Measurements from ENCODE around the gene NCKAP5. TPM values are rescaled to one million over a fixed set of nuclear protein-coding genes. Genes with fewer than 3 reads are reported as not detected.

The NCKAP5 gene
- total RNA-seq, 1 donor from 2014 or later: 8.8 TPM

DNA sequence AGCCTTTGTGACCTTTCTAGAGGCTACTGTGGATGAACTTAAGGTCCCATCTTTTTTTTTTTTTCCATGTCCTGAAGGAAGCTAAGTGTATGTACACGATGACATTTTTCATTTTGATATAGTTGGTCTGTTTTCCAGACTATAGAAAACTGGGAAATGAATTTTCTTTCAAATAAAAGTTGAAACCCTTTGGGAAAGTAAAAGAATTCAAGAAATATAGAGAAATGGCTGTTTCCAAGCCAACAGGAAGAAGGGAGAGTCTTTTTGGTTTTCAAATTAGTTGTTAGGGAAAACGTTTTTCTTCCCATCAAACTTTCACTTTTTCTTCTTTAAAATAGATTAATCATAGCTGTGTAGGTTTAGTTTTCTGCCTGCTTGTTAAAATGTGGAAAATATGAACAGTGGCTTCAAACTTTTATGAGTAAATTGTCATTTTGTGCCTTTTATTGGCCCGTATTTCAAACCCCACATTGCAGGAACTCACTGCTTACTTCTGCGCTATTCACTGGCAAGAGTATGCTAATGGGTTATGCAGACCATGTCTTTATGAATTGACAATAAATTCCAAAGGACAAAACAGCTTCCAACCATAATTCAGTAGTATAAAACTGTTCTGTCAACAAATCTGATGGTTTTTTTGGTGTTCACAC lies 870.6 kb downstream of the NCKAP5 start:
- H3K9me3 ChIP-seq: no peaks in the 10 kb centered on the region
- H3K36me3 ChIP-seq: no peaks in the 10 kb centered on the region
- H3K27me3 ChIP-seq: no peaks in the 10 kb centered on the region
- no peaks in the 10 kb centered on the region for H3K4me1 ChIP-seq
- no peak for DNase-seq (ENCODE audit: extremely low spot score in 2 of 2)
- no peak overlapping the region for H3K27ac ChIP-seq
- H3K4me3 ChIP-seq: no peak overlapping the region
- TF ChIP-seq, protein P1, sequence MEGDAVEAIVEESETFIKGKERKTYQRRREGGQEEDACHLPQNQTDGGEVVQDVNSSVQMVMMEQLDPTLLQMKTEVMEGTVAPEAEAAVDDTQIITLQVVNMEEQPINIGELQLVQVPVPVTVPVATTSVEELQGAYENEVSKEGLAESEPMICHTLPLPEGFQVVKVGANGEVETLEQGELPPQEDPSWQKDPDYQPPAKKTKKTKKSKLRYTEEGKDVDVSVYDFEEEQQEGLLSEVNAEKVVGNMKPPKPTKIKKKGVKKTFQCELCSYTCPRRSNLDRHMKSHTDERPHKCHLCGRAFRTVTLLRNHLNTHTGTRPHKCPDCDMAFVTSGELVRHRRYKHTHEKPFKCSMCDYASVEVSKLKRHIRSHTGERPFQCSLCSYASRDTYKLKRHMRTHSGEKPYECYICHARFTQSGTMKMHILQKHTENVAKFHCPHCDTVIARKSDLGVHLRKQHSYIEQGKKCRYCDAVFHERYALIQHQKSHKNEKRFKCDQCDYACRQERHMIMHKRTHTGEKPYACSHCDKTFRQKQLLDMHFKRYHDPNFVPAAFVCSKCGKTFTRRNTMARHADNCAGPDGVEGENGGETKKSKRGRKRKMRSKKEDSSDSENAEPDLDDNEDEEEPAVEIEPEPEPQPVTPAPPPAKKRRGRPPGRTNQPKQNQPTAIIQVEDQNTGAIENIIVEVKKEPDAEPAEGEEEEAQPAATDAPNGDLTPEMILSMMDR (IDR thresholded peaks at IDR 0.05): no peak
- TF ChIP-seq POLR2A (IDR thresholded peaks at IDR 0.05) (no peak), POLR2AphosphoS5 (IDR thresholded peaks at IDR 0.05; ENCODE audit: insufficient read depth in 1 of 2, low read depth in 1 of 2) (no peak)
- intact Hi-C loops (cut with DNase I): no loop called here

GRCh38 chr2:132692816-132693215 lies 875.4 kb downstream of the NCKAP5 start:
- no peaks in the 10 kb centered on the region for H3K9me3 ChIP-seq
- no peak overlapping the region for H3K4me3 ChIP-seq
- TF ChIP-seq, protein P1 (IDR thresholded peaks at IDR 0.05): no peak
- TF ChIP-seq POLR2A (IDR thresholded peaks at IDR 0.05): no peak
- TF ChIP-seq POLR2AphosphoS5 (IDR thresholded peaks at IDR 0.05; ENCODE audit: insufficient read depth in 1 of 2, low read depth in 1 of 2): no peak
- H3K4me1 ChIP-seq: no peaks in the 10 kb centered on the region
- intact Hi-C loops (cut with DNase I): no loop called here
- no peaks in the 10 kb centered on the region for H3K27me3 ChIP-seq
- H3K36me3 ChIP-seq: no peaks in the 10 kb centered on the region
- no peak overlapping the region for H3K27ac ChIP-seq
- DNase-seq (ENCODE audit: extremely low spot score in 2 of 2): no peak

DNA sequence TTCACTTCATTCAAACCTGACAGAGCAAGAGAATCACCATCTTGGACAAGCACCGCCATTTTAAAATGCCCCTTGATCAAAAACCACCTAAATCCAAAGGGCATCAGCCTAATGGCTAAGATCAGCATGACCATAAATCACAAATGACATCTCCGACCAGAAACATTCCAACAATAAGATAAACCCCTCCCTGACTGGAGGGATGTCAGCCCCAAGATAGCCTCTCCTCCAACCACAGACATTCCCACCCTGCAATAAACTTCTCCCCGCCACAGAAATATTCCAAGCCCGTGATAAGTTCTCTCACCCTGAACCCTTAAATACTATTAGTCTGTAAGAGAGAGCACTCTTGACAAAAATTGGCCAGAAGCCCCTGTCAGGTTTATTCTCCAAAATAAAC lies 876.7 kb downstream of the NCKAP5 start:
- intact Hi-C loops (cut with DNase I): no loop called here
- H3K36me3 ChIP-seq: no peaks in the 10 kb centered on the region
- DNase-seq (ENCODE audit: extremely low spot score in 2 of 2): no peak
- no peak for TF ChIP-seq POLR2AphosphoS5 (IDR thresholded peaks at IDR 0.05; ENCODE audit: insufficient read depth in 1 of 2, low read depth in 1 of 2)
- TF ChIP-seq, protein P1 (IDR thresholded peaks at IDR 0.05): no peak
- no peak for TF ChIP-seq POLR2A (IDR thresholded peaks at IDR 0.05)
- no peaks in the 10 kb centered on the region for H3K4me1 ChIP-seq
- no peak overlapping the region for H3K27ac ChIP-seq
- no peaks in the 10 kb centered on the region for H3K9me3 ChIP-seq
- H3K4me3 ChIP-seq: no peak overlapping the region
- H3K27me3 ChIP-seq: no peaks in the 10 kb centered on the region

DNA sequence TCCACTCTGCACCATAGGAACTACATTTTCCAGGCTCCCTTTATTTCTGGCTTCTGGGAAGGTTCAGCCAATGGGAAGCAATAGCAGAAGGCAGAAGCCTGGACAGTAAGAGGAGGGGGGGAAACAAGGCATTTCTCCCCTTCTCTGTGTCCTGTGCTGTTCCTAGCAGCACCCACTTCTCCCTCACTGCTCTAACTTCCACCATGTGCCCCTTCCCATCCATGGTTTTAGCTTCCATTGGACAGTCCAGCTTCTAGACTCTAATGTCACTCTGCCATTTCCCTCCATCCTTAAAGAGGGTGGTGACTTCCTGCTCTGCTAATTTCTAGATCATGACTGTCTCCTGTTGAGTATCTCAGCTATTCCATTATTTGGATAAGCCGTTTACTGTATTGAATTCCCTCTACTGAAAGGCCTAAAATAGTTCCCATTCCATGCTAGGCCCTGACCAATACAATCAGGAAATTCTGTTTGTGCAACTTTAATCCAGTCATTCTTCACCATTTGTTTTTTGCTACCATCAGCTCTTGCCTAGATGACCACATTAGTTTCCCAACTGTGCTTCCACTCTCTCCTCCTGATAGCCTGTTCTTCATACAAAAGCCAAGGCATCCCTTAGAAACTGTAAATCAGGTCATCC lies 877.5 kb downstream of the NCKAP5 start:
- Histone ChIP-seq H3K27ac (no peak overlapping the region), H3K36me3 (no peaks in the 10 kb centered on the region), H3K4me1 (no peaks in the 10 kb centered on the region), H3K27me3 (no peaks in the 10 kb centered on the region), H3K4me3 (no peak overlapping the region), H3K9me3 (no peaks in the 10 kb centered on the region)
- DNase-seq (ENCODE audit: extremely low spot score in 2 of 2): no peak
- intact Hi-C loops (cut with DNase I): no loop called here
- TF ChIP-seq POLR2AphosphoS5 (IDR thresholded peaks at IDR 0.05; ENCODE audit: insufficient read depth in 1 of 2, low read depth in 1 of 2) (no peak), POLR2A (IDR thresholded peaks at IDR 0.05) (no peak)
- TF ChIP-seq, protein P1 (IDR thresholded peaks at IDR 0.05): no peak

DNA sequence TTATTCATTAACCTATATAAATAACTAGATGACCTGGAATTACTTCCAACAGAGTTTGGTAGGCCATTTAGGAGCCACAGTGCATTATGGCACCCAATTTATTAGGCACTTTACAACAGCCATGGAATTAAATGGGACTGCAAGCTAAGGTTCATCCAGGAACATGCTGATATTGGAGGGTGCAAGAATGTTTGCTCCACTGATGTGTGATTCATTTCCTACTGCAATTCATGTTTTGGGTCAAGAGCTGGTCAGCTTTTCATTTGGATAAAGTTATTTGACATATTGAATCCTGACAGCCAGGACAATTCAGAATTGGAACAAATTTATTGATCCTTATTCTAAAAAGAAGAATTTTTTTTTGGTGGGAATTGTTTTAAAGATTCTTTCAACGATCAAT lies 886.5 kb downstream of the NCKAP5 start:
- Histone ChIP-seq H3K4me1 (no peaks in the 10 kb centered on the region), H3K27ac (no peak overlapping the region), H3K4me3 (no peak overlapping the region), H3K36me3 (no peaks in the 10 kb centered on the region), H3K9me3 (no peaks in the 10 kb centered on the region), H3K27me3 (no peaks in the 10 kb centered on the region)
- intact Hi-C loops (cut with DNase I): no loop called here
- DNase-seq (ENCODE audit: extremely low spot score in 2 of 2): no peak
- no peak for TF ChIP-seq POLR2AphosphoS5 (IDR thresholded peaks at IDR 0.05; ENCODE audit: insufficient read depth in 1 of 2, low read depth in 1 of 2)
- TF ChIP-seq POLR2A (IDR thresholded peaks at IDR 0.05): no peak
- TF ChIP-seq, protein P1 (IDR thresholded peaks at IDR 0.05): no peak

Measured in vagina (tissue), 2 donors.